ENCODE results near the gene SYNPR.

DNA sequence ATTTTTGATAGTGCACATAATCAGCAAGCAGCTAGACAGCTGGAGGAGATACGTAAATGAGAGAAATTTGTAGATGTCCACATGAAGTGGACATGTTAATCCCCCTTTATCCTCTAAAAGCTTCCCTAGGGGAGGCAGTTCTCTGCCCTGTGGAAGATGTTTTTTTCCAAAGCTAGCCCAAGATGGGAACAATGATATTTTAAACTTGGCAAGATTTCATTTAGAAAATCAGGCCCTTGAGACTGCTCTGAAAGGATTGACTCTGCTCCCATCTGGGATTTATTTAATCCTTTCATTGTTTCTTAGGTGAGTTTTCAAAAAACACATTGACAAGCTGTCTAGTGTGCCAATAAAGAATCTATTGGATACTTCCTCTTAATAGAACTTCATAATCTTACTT is 92.0 kb downstream of the SYNPR start:
- TF ChIP-seq POLR2A (IDR thresholded peaks at IDR 0.05; ENCODE audit: low read length) (no peak), GATA1 (IDR thresholded peaks at IDR 0.05; ENCODE audit: low read depth, low read length) (no peak)

All from erythroblast (primary cell).